ENCODE results near the gene MAS1. TPM values are rescaled to one million over a fixed set of nuclear protein-coding genes. Genes with fewer than 3 reads are reported as not detected.
A peak's percentile ranks its signal among the peaks of the same experiment; 100 is the strongest.
"Not testable (repeated sequence)": the region's sequence is repeated elsewhere in the genome, so short reads cannot be mapped to it uniquely, and the experiment has no call there.

The MAS1 gene
- total RNA-seq, 1 experiment from 2014 or later: not detected

GRCh38 chr6:159862103-159862502, 28.7 kb upstream of the MAS1 start:
- peaks cover 13% of the 10 kb centered on the region for H3K27me3 Mint-ChIP-seq (ENCODE audit: insufficient read depth, unreplicated experiment)
- POLR2A ChIA-PET: no interaction called here

GRCh38 chr6:159863341-159863740, 27.4 kb upstream of the MAS1 start:
- H3K4me1 ChIP-seq; H3K27me3 ChIP-seq (replicated peaks; ENCODE audit: control insufficient read depth, insufficient read depth, low read length); H3K36me3 ChIP-seq (ENCODE audit: control insufficient read depth, insufficient read depth, low read length); H3K9me3 ChIP-seq; H3K27me3 Mint-ChIP-seq (ENCODE audit: insufficient read depth, unreplicated experiment); H3K9me3 Mint-ChIP-seq (ENCODE audit: unreplicated experiment); H3K4me1 Mint-ChIP-seq (ENCODE audit: low read depth, unreplicated experiment); H3K4me3 Mint-ChIP-seq (ENCODE audit: unreplicated experiment); H3K4me3 ChIP-seq (ENCODE audit: low read depth, low read length); POLR2A ChIA-PET; BruUV-seq (replicated peaks); H3K27ac Mint-ChIP-seq (ENCODE audit: unreplicated experiment); H3K36me3 Mint-ChIP-seq (ENCODE audit: insufficient read depth, unreplicated experiment): not testable (repeated sequence)
- CTCF ChIA-PET: interaction anchor here (0.6 to 1.4 kb wide), 16 partner anchors 9 to 670 kb away, joined by 3 to 11 read pairs (median 3); no protein-coding TSS in a partner anchor
- peak; percentile 44 to 57 for TF ChIP-seq CTCF (IDR thresholded peaks at IDR 0.05; ENCODE audit: insufficient read depth in 1 of 2, low read depth in 1 of 2, low read length in 1 of 2, severe bottlenecking in 1 of 2, unreplicated experiment in 1 of 2)
- intact Hi-C loops (cut with micrococcal nuclease; ENCODE audit: unreplicated experiment): loop anchor here (1.0 to 5.0 kb wide), 4 partner anchors 78 to 593 kb away; no protein-coding TSS in a partner anchor
- DNase-seq: peak in 1 of 2 experiments; percentile 67

More at GRCh38 chr6:159862103-159862502, 28.7 kb upstream of the MAS1 start:
- TF ChIP-seq CTCF (IDR thresholded peaks at IDR 0.05; ENCODE audit: insufficient read depth in 1 of 2, low read depth in 1 of 2, low read length in 1 of 2, severe bottlenecking in 1 of 2, unreplicated experiment in 1 of 2): no peak
- no TSS peak for BruUV-seq (replicated peaks)
- Mint-ChIP-seq H3K9me3 (ENCODE audit: unreplicated experiment) (no peaks in the 10 kb centered on the region), H3K36me3 (ENCODE audit: insufficient read depth, unreplicated experiment) (no peaks in the 10 kb centered on the region), H3K27ac (ENCODE audit: unreplicated experiment) (no peak overlapping the region), H3K4me1 (ENCODE audit: low read depth, unreplicated experiment) (no peaks in the 10 kb centered on the region), H3K4me3 (ENCODE audit: unreplicated experiment) (no peak overlapping the region)
- Histone ChIP-seq H3K36me3 (ENCODE audit: control insufficient read depth, insufficient read depth, low read length) (no peaks in the 10 kb centered on the region), H3K4me3 (ENCODE audit: low read depth, low read length) (no peak overlapping the region), H3K4me1 (no peaks in the 10 kb centered on the region), H3K27me3 (replicated peaks; ENCODE audit: control insufficient read depth, insufficient read depth, low read length) (no peaks in the 10 kb centered on the region), H3K9me3 (no peaks in the 10 kb centered on the region)
- DNase-seq: no peak
- intact Hi-C loops (cut with micrococcal nuclease; ENCODE audit: unreplicated experiment): loop anchor here (5.0 kb wide), 1 partner anchor 180 kb away; no protein-coding TSS in a partner anchor
- CTCF ChIA-PET: no interaction called here

DNA sequence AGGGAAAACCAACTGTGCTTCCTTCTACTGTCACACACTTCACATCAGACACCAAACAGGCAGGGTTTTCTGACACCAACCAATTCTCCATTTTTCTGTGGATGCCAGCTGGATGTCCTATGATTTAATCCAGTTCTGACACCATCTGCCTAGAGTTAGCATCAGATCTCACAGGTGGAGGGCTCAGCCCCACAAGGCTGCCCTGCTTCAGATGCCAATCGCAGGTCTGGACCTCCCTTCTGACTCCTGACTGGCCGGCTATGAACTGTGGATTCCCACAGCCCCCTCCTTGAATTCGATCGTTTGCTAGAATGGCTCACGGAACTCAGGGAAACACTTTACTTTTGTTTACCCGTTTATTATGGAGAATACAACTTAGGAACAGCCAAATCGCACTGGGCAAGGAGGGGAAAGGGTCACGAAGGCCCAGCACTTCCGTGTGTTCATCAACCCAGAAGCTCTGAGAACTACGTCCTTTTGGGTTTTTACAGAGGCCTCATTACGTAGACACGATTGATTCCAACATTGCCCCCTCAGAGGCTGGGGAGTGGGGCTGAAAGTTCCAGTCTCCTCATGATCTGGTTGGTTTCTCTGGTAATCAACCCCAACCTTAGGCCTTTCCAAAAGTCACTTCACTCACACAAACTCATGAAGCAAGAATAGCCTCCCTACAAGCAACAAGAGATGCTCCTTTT, 25.4 kb upstream of the MAS1 start:
- Histone ChIP-seq H3K9me3 (no peaks in the 10 kb centered on the region; the same call in 1 of the 2 replicates), H3K4me1 (no peaks in the 10 kb centered on the region), H3K4me3 (ENCODE audit: low read depth, low read length) (no peak overlapping the region), H3K27me3 (replicated peaks; ENCODE audit: control insufficient read depth, insufficient read depth, low read length) (no peaks in the 10 kb centered on the region), H3K36me3 (ENCODE audit: control insufficient read depth, insufficient read depth, low read length) (no peaks in the 10 kb centered on the region)
- no TSS peak for BruUV-seq (replicated peaks)
- Mint-ChIP-seq H3K36me3 (ENCODE audit: insufficient read depth, unreplicated experiment) (no peaks in the 10 kb centered on the region), H3K9me3 (ENCODE audit: unreplicated experiment) (no peaks in the 10 kb centered on the region), H3K27me3 (ENCODE audit: insufficient read depth, unreplicated experiment) (peaks cover 2% of the 10 kb centered on the region), H3K4me1 (ENCODE audit: low read depth, unreplicated experiment) (no peaks in the 10 kb centered on the region), H3K27ac (ENCODE audit: unreplicated experiment) (no peak overlapping the region), H3K4me3 (ENCODE audit: unreplicated experiment) (no peak overlapping the region)
- ChIA-PET POLR2A (no interaction called here), CTCF (no interaction called here)
- no peak for TF ChIP-seq CTCF (IDR thresholded peaks at IDR 0.05; ENCODE audit: insufficient read depth in 1 of 2, low read depth in 1 of 2, low read length in 1 of 2, severe bottlenecking in 1 of 2, unreplicated experiment in 1 of 2)
- intact Hi-C loops (cut with micrococcal nuclease; ENCODE audit: unreplicated experiment): no loop called here
- DNase-seq: no peak
